ENCODE data around the gene ABLIM2. TPM values are rescaled to one million over a fixed set of nuclear protein-coding genes. Genes with fewer than 3 reads are reported as not detected.

Gene ABLIM2
- total and polyA plus RNA-seq, 2 of the 13 experiments (the other 11 are each of a cell fraction or from before 2014, with no cell fraction given), result 0.20 to 0.37 TPM

DNA sequence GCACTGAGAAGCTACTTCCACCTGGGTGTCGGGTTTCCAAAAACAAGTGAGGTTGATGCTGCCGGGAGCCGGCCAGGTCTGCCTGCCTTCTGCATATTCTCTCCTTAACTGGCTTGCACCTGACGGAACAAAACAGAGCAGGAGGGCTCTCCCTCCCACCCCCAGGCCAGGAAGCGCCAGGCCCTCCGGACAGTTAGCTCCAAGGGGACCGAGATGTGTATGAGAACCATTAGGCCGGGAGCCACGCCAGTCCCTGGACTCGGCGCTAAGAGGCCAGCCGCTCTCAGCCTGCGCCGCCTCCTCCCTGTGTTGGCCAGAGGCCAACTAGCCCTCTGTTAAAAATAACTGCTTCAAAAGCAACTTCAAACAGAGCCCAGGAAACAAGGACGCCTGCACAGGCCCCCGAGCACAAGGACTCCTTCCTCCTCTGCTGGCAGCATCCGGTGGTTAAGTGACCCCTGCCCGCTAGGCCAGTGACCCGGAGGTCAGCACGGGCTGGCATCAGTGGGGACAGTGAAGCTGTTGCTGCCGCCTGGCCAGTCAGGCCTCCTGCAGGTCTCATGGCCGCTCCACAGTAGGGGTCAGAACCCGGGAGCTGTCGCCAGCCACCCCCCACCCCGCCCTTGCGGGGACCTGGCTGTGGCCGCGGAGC is 107.9 kb downstream of the ABLIM2 start (continued):
- no peak for TF ChIP-seq PRPF4 (IDR thresholded peaks at IDR 0.05; ENCODE audit: low read depth, low read length, poor library complexity, severe bottlenecking)
- TF ChIP-seq RBAK (CRISPR knock-in tag; IDR thresholded peaks at IDR 0.05), result 0 out of 2 replicates have a peak, but pooled peaks have one; percentile 22
- TF ChIP-seq, protein P1, sequence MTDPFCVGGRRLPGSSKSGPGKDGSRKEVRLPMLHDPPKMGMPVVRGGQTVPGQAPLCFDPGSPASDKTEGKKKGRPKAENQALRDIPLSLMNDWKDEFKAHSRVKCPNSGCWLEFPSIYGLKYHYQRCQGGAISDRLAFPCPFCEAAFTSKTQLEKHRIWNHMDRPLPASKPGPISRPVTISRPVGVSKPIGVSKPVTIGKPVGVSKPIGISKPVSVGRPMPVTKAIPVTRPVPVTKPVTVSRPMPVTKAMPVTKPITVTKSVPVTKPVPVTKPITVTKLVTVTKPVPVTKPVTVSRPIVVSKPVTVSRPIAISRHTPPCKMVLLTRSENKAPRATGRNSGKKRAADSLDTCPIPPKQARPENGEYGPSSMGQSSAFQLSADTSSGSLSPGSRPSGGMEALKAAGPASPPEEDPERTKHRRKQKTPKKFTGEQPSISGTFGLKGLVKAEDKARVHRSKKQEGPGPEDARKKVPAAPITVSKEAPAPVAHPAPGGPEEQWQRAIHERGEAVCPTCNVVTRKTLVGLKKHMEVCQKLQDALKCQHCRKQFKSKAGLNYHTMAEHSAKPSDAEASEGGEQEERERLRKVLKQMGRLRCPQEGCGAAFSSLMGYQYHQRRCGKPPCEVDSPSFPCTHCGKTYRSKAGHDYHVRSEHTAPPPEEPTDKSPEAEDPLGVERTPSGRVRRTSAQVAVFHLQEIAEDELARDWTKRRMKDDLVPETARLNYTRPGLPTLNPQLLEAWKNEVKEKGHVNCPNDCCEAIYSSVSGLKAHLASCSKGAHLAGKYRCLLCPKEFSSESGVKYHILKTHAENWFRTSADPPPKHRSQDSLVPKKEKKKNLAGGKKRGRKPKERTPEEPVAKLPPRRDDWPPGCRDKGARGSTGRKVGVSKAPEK (CRISPR knock-in tag; IDR thresholded peaks at IDR 0.05; ENCODE audit: borderline replicate concordance), result no peak
- peak; percentile 76 for TF ChIP-seq SAP130 (CRISPR knock-in tag; IDR thresholded peaks at IDR 0.05; ENCODE audit: low read depth)
- TF ChIP-seq MATR3 (CRISPR knock-in tag; IDR thresholded peaks at IDR 0.05), result no peak
- TF ChIP-seq ZNF343 (CRISPR knock-in tag; IDR thresholded peaks at IDR 0.05), result no peak
- TF ChIP-seq NCOA1 (CRISPR knock-in tag; IDR thresholded peaks at IDR 0.05), result no peak
- TF ChIP-seq ZBTB46 (CRISPR knock-in tag; IDR thresholded peaks at IDR 0.05; ENCODE audit: borderline replicate concordance), result no peak
- peak; percentile 79; the same call in 1 of the 2 replicates for TF ChIP-seq SNAI1 (CRISPR knock-in tag; IDR thresholded peaks at IDR 0.05; ENCODE audit: borderline replicate concordance)
- TF ChIP-seq ZNF841 (CRISPR knock-in tag; IDR thresholded peaks at IDR 0.05; ENCODE audit: borderline replicate concordance), result no peak
- TF ChIP-seq SMC3 (IDR thresholded peaks at IDR 0.05; ENCODE audit: low read length), result no peak
- no peak for TF ChIP-seq TBP (CRISPR knock-in tag; IDR thresholded peaks at IDR 0.05)
- TF ChIP-seq MXD1 (CRISPR knock-in tag; IDR thresholded peaks at IDR 0.05), result peak; percentile 44; the same call in 1 of the 2 replicates
- TF ChIP-seq, protein P2, sequence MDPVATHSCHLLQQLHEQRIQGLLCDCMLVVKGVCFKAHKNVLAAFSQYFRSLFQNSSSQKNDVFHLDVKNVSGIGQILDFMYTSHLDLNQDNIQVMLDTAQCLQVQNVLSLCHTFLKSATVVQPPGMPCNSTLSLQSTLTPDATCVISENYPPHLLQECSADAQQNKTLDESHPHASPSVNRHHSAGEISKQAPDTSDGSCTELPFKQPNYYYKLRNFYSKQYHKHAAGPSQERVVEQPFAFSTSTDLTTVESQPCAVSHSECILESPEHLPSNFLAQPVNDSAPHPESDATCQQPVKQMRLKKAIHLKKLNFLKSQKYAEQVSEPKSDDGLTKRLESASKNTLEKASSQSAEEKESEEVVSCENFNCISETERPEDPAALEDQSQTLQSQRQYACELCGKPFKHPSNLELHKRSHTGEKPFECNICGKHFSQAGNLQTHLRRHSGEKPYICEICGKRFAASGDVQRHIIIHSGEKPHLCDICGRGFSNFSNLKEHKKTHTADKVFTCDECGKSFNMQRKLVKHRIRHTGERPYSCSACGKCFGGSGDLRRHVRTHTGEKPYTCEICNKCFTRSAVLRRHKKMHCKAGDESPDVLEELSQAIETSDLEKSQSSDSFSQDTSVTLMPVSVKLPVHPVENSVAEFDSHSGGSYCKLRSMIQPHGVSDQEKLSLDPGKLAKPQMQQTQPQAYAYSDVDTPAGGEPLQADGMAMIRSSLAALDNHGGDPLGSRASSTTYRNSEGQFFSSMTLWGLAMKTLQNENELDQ (CRISPR knock-in tag; IDR thresholded peaks at IDR 0.05; ENCODE audit: borderline replicate concordance), result no peak
- TF ChIP-seq ZNF138 (CRISPR knock-in tag; IDR thresholded peaks at IDR 0.05; ENCODE audit: low read depth), result no peak
- no peak for TF ChIP-seq ZNF333 (CRISPR knock-in tag; IDR thresholded peaks at IDR 0.05; ENCODE audit: borderline replicate concordance)
- no peak for TF ChIP-seq ATF6 (CRISPR knock-in tag; conservative IDR thresholded peaks at IDR 0.05)
- 0 out of 2 replicates have a peak, but pooled peaks have one; percentile 43 for TF ChIP-seq HNF4G (IDR thresholded peaks at IDR 0.05; ENCODE audit: borderline replicate concordance, low read depth, low read length)
- peak; percentile 56; the same call in 1 of the 2 replicates for TF ChIP-seq HNF4G (CRISPR knock-in tag; IDR thresholded peaks at IDR 0.05; ENCODE audit: borderline replicate concordance, low read depth)
- TF ChIP-seq NFIB (CRISPR knock-in tag; IDR thresholded peaks at IDR 0.05; ENCODE audit: borderline replicate concordance), result 0 out of 2 replicates have a peak, but pooled peaks have one; percentile 19

All from HepG2 (cell line).